IgD-negative memory B cell (primary cell): ENCODE measurements around the gene TCP1. TPM values are rescaled to one million over a fixed set of nuclear protein-coding genes. Genes with fewer than 3 reads are reported as not detected.
A peak's percentile ranks its signal among the peaks of the same experiment; 100 is the strongest.

Source experiments
- H3K27ac Mint-ChIP-seq, 3 donors: one replicate each; pipeline ENCODE4 v1.8.0; 2020 to 2022; ENCODE audit warnings: mild to moderate bottlenecking in 3 of 3, mixed read lengths in 3 of 3, moderate library complexity in 1 of 3
- H3K27me3 Mint-ChIP-seq: one replicate; pipeline ENCODE4 v1.8.0; 2021; ENCODE audit warnings: mixed read lengths
- H3K36me3 Mint-ChIP-seq: one replicate; pipeline ENCODE4 v1.8.0; 2020; ENCODE audit warnings: mild to moderate bottlenecking, mixed read lengths
- H3K4me1 Mint-ChIP-seq, 3 donors: one replicate each; pipeline ENCODE4 v1.8.0; 2020 to 2022; ENCODE audit warnings: mixed read lengths in 3 of 3, mild to moderate bottlenecking in 1 of 3
- H3K4me3 Mint-ChIP-seq, 4 donors: one replicate each; pipeline ENCODE4 v1.8.0; 2020 to 2022; ENCODE audit warnings: mild to moderate bottlenecking in 4 of 4, mixed read lengths in 4 of 4, moderate library complexity in 3 of 4
- H3K9me3 Mint-ChIP-seq, 3 donors: one replicate each; pipeline ENCODE4 v1.8.0; 2020 to 2021; ENCODE audit warnings: mixed read lengths in 3 of 3, mild to moderate bottlenecking in 1 of 3
- polyA plus RNA-seq: library from polyadenylated mRNA; unstranded; fragments of 300-500 nt; fragmentation: Illumina TruSeq; gene quantifications from one replicate; pipeline ENCODE4 v1.2.3, GENCODE V29; 2021

The TCP1 gene
- polyA plus RNA-seq, 1 donor from 2014 or later, result 82.7 TPM

- Mint-ChIP-seq H3K36me3 (peaks cover 12% of the 10 kb centered on the region), H3K9me3 (peaks cover 0 to 2% (median 1%) of the 10 kb centered on the region in 3 donors), H3K27ac (peak overlapping the region in 2 of 3 donors; percentile 28 to 47), H3K4me3 (no peak overlapping the region), H3K27me3 (no peaks in the 10 kb centered on the region), H3K4me1 (peaks cover 3 to 10% (median 8%) of the 10 kb centered on the region in 3 donors)
Observed at GRCh38 chr6:159766906-159767305, 22.5 kb downstream of the TCP1 start.

GRCh38 chr6:159762681-159763293 lies 26.6 kb downstream of the TCP1 start:
- peak overlapping the region; percentile 97 to 99 (median 98) for H3K27ac Mint-ChIP-seq
- H3K9me3 Mint-ChIP-seq, result no peaks in the 10 kb centered on the region
- peaks cover 13 to 22% (median 17%) of the 10 kb centered on the region in 3 donors for H3K4me1 Mint-ChIP-seq

GRCh38 chr6:159761873-159762680 lies 27.3 kb downstream of the TCP1 start, which contains the start of gene ACAT2:
Gene ACAT2, plus strand, starts transcription at chr6:159762045. Its CDS starts 43 bp downstream, at chr6:159762088.
- Mint-ChIP-seq H3K4me3 (peak within 1 kb of the TSS; percentile 95 to 98 (median 96)), H3K27ac (peak within 1 kb of the TSS; percentile 97 to 99 (median 98)), H3K27me3 (no peaks in the 10 kb centered on the region), H3K36me3 (no peaks in the 10 kb centered on the region), H3K9me3 (no peaks in the 10 kb centered on the region), H3K4me1 (peaks cover 13 to 22% (median 17%) of the 10 kb centered on the region in 3 donors)

More at GRCh38 chr6:159762681-159763293, 26.6 kb downstream of the TCP1 start:
- Mint-ChIP-seq H3K36me3 (no peaks in the 10 kb centered on the region), H3K4me3 (peak overlapping the region; percentile 95 to 98 (median 96)), H3K27me3 (no peaks in the 10 kb centered on the region)

- Mint-ChIP-seq H3K4me3 (peak overlapping the region; percentile 95 to 98 (median 96)), H3K36me3 (no peaks in the 10 kb centered on the region), H3K4me1 (peaks cover 13 to 22% (median 17%) of the 10 kb centered on the region in 3 donors), H3K9me3 (no peaks in the 10 kb centered on the region), H3K27ac (peak overlapping the region; percentile 97 to 99 (median 98)), H3K27me3 (no peaks in the 10 kb centered on the region)
Observed at GRCh38 chr6:159761129-159761872, 28.1 kb downstream of the TCP1 start.

GRCh38 chr6:159760602-159761057 lies 28.8 kb downstream of the TCP1 start:
- no peaks in the 10 kb centered on the region for H3K9me3 Mint-ChIP-seq
- peak overlapping the region; percentile 97 to 99 (median 98) for H3K27ac Mint-ChIP-seq
- H3K4me1 Mint-ChIP-seq, result peaks cover 13 to 22% (median 16%) of the 10 kb centered on the region in 3 donors
- H3K27me3 Mint-ChIP-seq, result no peaks in the 10 kb centered on the region
- peak overlapping the region in 3 of 4 donors; percentile 95 to 98 (median 98) for H3K4me3 Mint-ChIP-seq
- H3K36me3 Mint-ChIP-seq, result no peaks in the 10 kb centered on the region

GRCh38 chr6:159759645-159760044 lies 29.8 kb downstream of the TCP1 start:
- peak overlapping the region in 1 of 3 donors; percentile 28 for H3K27ac Mint-ChIP-seq
- no peaks in the 10 kb centered on the region for H3K9me3 Mint-ChIP-seq
- H3K27me3 Mint-ChIP-seq, result no peaks in the 10 kb centered on the region
- peaks cover 11 to 21% (median 18%) of the 10 kb centered on the region in 3 donors for H3K4me1 Mint-ChIP-seq
- peak overlapping the region in 3 of 4 donors; percentile 8 to 68 (median 14) for H3K4me3 Mint-ChIP-seq
- peaks cover 3% of the 10 kb centered on the region for H3K36me3 Mint-ChIP-seq

GRCh38 chr6:159758031-159759001 lies 31.1 kb downstream of the TCP1 start:
- peaks cover 10 to 19% (median 17%) of the 10 kb centered on the region in 3 donors for H3K4me1 Mint-ChIP-seq
- H3K36me3 Mint-ChIP-seq, result peaks cover 4% of the 10 kb centered on the region
- H3K27me3 Mint-ChIP-seq, result no peaks in the 10 kb centered on the region
- H3K4me3 Mint-ChIP-seq, result peak overlapping the region in 1 of 4 donors; percentile 36
- H3K9me3 Mint-ChIP-seq, result no peaks in the 10 kb centered on the region
- H3K27ac Mint-ChIP-seq, result peak overlapping the region in 2 of 3 donors; percentile 5 to 52

GRCh38 chr6:159756508-159756907 lies 32.9 kb downstream of the TCP1 start:
- Mint-ChIP-seq H3K9me3 (no peaks in the 10 kb centered on the region), H3K4me1 (peaks cover 9 to 15% (median 11%) of the 10 kb centered on the region in 3 donors), H3K27ac (peak overlapping the region in 1 of 3 donors; percentile 53), H3K27me3 (no peaks in the 10 kb centered on the region), H3K4me3 (peak overlapping the region in 1 of 4 donors; percentile 50), H3K36me3 (peaks cover 4% of the 10 kb centered on the region)

- Mint-ChIP-seq H3K4me3 (peak overlapping the region in 1 of 4 donors; percentile 13), H3K27me3 (no peaks in the 10 kb centered on the region), H3K9me3 (no peaks in the 10 kb centered on the region), H3K36me3 (peaks cover 4% of the 10 kb centered on the region), H3K4me1 (peaks cover 0 to 5% (median 2%) of the 10 kb centered on the region in 3 donors), H3K27ac (peak overlapping the region; percentile 12 to 41 (median 33))
Observed at GRCh38 chr6:159754959-159755914, 34.2 kb downstream of the TCP1 start.

GRCh38 chr6:159754401-159754800 lies 35.0 kb downstream of the TCP1 start:
- Mint-ChIP-seq H3K36me3 (peaks cover 4% of the 10 kb centered on the region), H3K27ac (peak overlapping the region in 1 of 3 donors; percentile 12), H3K27me3 (no peaks in the 10 kb centered on the region), H3K4me3 (no peak overlapping the region), H3K9me3 (no peaks in the 10 kb centered on the region), H3K4me1 (peaks cover 0 to 2% (median 0%) of the 10 kb centered on the region in 3 donors)

- Mint-ChIP-seq H3K9me3 (no peaks in the 10 kb centered on the region), H3K4me3 (no peak overlapping the region), H3K27ac (peak overlapping the region in 2 of 3 donors; percentile 59 to 64), H3K36me3 (peaks cover 6% of the 10 kb centered on the region), H3K4me1 (peaks cover 0 to 2% (median 0%) of the 10 kb centered on the region in 3 donors), H3K27me3 (no peaks in the 10 kb centered on the region)
Observed at GRCh38 chr6:159753081-159753872, 36.1 kb downstream of the TCP1 start.

- Mint-ChIP-seq H3K4me3 (no peak overlapping the region), H3K9me3 (no peaks in the 10 kb centered on the region), H3K4me1 (peaks cover 0 to 2% (median 0%) of the 10 kb centered on the region in 3 donors), H3K27me3 (no peaks in the 10 kb centered on the region), H3K27ac (peak overlapping the region in 1 of 3 donors; percentile 62), H3K36me3 (peaks cover 6% of the 10 kb centered on the region)
Observed at GRCh38 chr6:159751448-159751847, 38.0 kb downstream of the TCP1 start.
